Measurements from ENCODE around the gene ETFA. TPM values are rescaled to one million over a fixed set of nuclear protein-coding genes. Genes with fewer than 3 reads are reported as not detected.

The ETFA gene
- total RNA-seq, 4 donors from 2014 or later = 56.6 to 125 (median 83.1) TPM

DNA sequence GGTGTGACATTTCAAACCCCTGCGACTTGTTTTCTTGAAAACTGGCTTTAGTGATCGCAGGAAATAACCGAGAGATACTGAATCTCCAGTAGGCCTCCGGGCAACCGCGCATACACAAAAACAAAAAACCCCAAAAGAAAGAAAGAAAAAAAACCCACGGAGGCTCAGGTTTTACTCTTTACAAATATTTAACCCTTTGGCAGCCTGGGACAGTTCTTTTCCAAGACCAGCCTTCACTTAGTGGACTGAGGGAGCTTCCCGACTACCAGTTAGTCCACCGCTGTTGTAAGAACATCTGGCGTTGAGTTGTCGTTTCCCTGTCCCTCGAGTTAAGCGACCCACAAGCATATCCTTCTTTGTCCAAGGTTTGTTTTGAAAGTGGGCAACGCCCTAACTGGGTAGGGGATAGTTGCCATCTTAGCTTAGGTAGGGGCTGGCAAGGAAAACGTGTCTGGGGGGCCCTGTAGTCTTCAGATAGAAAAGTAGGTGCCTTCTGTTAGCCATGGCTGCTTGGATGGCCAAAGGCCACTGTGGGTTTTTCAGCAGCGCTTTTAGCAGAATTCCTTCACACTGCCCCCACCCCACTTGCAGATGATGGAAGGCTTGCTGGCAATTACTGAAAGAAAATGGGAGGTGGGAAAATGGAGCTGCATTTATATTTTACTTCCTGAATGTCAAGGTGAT is 32.2 kb upstream of the ETFA start:
- no peaks in the 10 kb centered on the region for H3K36me3 ChIP-seq
- DNase-seq = no peak
- H3K9me3 ChIP-seq = no peaks in the 10 kb centered on the region
- WGBS, 2 donors = 52 to 53% methylated on average over 13 to 16 of the region's 16 CpGs
- H3K4me1 ChIP-seq = peaks cover 49 to 73% (median 53%) of the 10 kb centered on the region in 3 donors
- H3K27me3 ChIP-seq = peaks cover 34 to 99% (median 41%) of the 10 kb centered on the region in 4 donors
- intact Hi-C loops (cut with DNase I) = no loop called here
- TF ChIP-seq, protein P1, sequence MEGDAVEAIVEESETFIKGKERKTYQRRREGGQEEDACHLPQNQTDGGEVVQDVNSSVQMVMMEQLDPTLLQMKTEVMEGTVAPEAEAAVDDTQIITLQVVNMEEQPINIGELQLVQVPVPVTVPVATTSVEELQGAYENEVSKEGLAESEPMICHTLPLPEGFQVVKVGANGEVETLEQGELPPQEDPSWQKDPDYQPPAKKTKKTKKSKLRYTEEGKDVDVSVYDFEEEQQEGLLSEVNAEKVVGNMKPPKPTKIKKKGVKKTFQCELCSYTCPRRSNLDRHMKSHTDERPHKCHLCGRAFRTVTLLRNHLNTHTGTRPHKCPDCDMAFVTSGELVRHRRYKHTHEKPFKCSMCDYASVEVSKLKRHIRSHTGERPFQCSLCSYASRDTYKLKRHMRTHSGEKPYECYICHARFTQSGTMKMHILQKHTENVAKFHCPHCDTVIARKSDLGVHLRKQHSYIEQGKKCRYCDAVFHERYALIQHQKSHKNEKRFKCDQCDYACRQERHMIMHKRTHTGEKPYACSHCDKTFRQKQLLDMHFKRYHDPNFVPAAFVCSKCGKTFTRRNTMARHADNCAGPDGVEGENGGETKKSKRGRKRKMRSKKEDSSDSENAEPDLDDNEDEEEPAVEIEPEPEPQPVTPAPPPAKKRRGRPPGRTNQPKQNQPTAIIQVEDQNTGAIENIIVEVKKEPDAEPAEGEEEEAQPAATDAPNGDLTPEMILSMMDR (IDR thresholded peaks at IDR 0.05) = no peak
- no peak for TF ChIP-seq POLR2A (IDR thresholded peaks at IDR 0.05)
- no peak overlapping the region for H3K4me3 ChIP-seq
- no peak overlapping the region for H3K27ac ChIP-seq

DNA sequence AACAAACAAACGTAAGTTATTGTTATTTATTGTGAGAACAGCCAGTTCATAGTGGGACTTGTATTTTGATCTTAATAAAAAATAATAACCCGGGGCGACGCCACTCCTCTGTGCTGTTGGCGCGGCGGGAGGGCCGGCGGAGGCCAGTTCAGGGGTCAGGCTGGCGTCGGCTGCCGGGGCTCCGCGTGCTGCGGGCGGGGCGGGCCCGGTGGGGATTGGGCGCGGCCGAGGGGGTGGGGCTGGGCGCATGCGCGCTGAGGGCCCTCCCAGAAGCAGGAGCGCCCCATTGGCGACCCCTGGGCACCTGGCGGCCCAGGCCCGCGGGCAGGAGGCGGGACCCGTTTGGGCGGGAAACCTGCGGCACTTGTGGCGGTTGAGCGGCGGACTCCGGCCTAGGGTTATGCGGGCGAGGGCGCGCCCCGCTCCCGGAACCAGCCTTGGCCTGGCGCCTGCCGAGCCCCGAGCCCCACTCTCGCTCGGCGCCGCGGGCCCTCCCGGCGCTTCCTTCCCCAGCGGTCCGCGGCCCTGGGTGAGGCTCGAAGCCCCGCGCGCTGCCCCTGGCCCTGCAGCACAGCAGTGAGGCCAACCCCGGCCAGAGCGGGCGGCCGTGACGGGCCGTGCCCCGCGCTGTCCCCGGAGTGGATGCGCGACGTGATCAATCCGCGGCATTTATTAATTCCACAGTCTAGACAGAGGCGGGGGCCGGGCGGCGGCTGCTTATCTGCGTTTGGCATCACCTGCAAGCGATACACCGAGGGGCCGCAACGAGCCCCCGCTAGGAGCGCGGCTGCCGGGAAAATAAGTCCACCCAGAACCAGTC is 31.3 kb upstream of the ETFA start:
- Histone ChIP-seq H3K27me3 (peaks cover 37 to 100% (median 45%) of the 10 kb centered on the region in 4 donors), H3K27ac (no peak overlapping the region), H3K4me3 (peak overlapping the region in 2 of 4 donors; percentile 31 to 66), H3K4me1 (peaks cover 54 to 82% (median 56%) of the 10 kb centered on the region in 3 donors), H3K36me3 (no peaks in the 10 kb centered on the region), H3K9me3 (no peaks in the 10 kb centered on the region)
- intact Hi-C loops (cut with DNase I) = no loop called here
- no peak for DNase-seq
- TF ChIP-seq POLR2A (IDR thresholded peaks at IDR 0.05) = no peak
- TF ChIP-seq, protein P1 (IDR thresholded peaks at IDR 0.05) = no peak
- 6 to 50% methylated on average over 4 to 16 of the region's 87 CpGs for WGBS, 2 donors

DNA sequence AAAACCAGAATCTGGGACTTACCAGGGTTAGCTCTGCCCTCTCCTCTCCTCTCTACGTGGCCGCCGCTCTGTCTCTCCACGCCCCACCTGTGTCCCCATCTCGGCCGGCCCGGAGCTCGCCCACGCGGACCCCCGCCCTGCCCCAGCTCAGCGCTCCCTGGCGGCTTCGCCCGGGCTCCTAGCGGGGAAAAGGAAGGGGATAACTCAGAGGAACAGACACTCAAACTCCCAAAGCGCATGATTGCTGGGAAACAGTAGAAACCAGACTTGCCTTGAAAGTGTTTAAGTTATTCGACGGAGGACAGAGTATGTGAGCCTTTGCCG is 30.8 kb upstream of the ETFA start:
- TF ChIP-seq, protein P1 (IDR thresholded peaks at IDR 0.05) = no peak
- TF ChIP-seq POLR2A (IDR thresholded peaks at IDR 0.05) = no peak
- Histone ChIP-seq H3K27ac (no peak overlapping the region), H3K27me3 (peaks cover 40 to 100% (median 49%) of the 10 kb centered on the region in 4 donors), H3K9me3 (no peaks in the 10 kb centered on the region), H3K4me1 (peaks cover 55 to 82% (median 57%) of the 10 kb centered on the region in 3 donors), H3K4me3 (peak overlapping the region in 1 of 4 donors; percentile 66), H3K36me3 (no peaks in the 10 kb centered on the region)
- no peak for DNase-seq
- intact Hi-C loops (cut with DNase I) = no loop called here
- WGBS, 2 donors = 35 to 42% methylated on average over 4 to 19 of the region's 20 CpGs

DNA sequence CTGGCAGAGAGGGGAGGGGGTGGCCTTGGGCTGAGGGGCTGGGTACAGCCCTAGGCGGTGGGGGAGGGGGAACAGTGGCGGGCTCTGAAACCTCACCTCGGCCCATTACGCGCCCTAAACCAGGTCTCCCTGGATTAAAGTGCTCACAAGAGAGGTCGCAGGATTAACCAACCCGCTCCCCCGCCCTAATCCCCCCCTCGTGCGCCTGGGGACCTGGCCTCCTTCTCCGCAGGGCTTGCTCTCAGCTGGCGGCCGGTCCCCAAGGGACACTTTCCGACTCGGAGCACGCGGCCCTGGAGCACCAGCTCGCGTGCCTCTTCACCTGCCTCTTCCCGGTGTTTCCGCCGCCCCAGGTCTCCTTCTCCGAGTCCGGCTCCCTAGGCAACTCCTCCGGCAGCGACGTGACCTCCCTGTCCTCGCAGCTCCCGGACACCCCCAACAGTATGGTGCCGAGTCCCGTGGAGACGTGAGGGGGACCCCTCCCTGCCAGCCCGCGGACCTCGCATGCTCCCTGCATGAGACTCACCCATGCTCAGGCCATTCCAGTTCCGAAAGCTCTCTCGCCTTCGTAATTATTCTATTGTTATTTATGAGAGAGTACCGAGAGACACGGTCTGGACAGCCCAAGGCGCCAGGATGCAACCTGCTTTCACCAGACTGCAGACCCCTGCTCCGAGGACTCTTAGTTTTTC is 30.2 kb upstream of the ETFA start:
- Histone ChIP-seq H3K4me1 (peaks cover 54 to 82% (median 55%) of the 10 kb centered on the region in 3 donors), H3K27me3 (peaks cover 37 to 100% (median 54%) of the 10 kb centered on the region in 4 donors), H3K9me3 (no peaks in the 10 kb centered on the region), H3K4me3 (peak overlapping the region in 3 of 4 donors; percentile 38 to 66 (median 43)), H3K27ac (no peak overlapping the region), H3K36me3 (no peaks in the 10 kb centered on the region)
- 23 to 36% methylated on average over 26 to 28 of the region's 42 CpGs for WGBS, 2 donors
- intact Hi-C loops (cut with DNase I) = no loop called here
- DNase-seq = no peak
- no peak for TF ChIP-seq POLR2A (IDR thresholded peaks at IDR 0.05)
- TF ChIP-seq, protein P1 (IDR thresholded peaks at IDR 0.05) = no peak

All from esophagus squamous epithelium (tissue), 5 donors.